ENCODE results near the gene CAV1. TPM values are rescaled to one million over a fixed set of nuclear protein-coding genes. Genes with fewer than 3 reads are reported as not detected.

Gene CAV1
- total RNA-seq, 1 experiment from 2014 or later: 20.2 TPM

DNA sequence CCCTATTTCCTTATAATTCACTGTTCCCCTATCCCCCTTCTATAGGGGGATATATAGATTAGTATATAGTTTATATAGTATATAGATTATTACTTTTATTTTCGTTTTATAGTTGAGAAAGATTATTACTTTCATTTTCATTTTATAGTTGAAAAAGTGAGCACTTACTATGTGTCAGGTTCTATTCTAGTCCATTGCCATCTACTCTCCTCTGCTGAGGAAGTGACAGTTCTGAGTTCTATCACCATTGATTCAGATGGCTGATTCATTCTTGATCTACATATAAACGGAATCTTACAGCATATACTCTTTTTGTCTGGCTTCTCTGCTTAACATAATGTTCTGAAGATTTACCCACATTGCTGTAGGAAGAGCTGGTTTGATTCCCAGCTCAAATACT, 46.0 kb upstream of the CAV1 start:
- TF ChIP-seq, protein P1, sequence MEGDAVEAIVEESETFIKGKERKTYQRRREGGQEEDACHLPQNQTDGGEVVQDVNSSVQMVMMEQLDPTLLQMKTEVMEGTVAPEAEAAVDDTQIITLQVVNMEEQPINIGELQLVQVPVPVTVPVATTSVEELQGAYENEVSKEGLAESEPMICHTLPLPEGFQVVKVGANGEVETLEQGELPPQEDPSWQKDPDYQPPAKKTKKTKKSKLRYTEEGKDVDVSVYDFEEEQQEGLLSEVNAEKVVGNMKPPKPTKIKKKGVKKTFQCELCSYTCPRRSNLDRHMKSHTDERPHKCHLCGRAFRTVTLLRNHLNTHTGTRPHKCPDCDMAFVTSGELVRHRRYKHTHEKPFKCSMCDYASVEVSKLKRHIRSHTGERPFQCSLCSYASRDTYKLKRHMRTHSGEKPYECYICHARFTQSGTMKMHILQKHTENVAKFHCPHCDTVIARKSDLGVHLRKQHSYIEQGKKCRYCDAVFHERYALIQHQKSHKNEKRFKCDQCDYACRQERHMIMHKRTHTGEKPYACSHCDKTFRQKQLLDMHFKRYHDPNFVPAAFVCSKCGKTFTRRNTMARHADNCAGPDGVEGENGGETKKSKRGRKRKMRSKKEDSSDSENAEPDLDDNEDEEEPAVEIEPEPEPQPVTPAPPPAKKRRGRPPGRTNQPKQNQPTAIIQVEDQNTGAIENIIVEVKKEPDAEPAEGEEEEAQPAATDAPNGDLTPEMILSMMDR (conservative IDR thresholded peaks at IDR 0.05): no peak
- Mint-ChIP-seq H3K4me3 (no peak overlapping the region), H3K36me3 (ENCODE audit: insufficient read depth in 1 of 3, low read depth in 3 of 3) (peaks cover 0 to 4% (median 4%) of the 10 kb centered on the region in 3 experiments; a peak in 3 of 7 replicates), H3K4me1 (no peaks in the 10 kb centered on the region), H3K27ac (no peak overlapping the region), H3K9me3 (peaks cover 6 to 10% of the 10 kb centered on the region in 2 experiments; a peak in 2 of 5 replicates), H3K27me3 (ENCODE audit: low read depth) (no peaks in the 10 kb centered on the region; the same call in 1 of the 2 replicates)
- Histone ChIP-seq H3K4me1 (ENCODE audit: insufficient read depth, low read length) (no peaks in the 10 kb centered on the region), H3K79me2 (ENCODE audit: insufficient read depth, low read length) (no peaks in the 10 kb centered on the region), H3K9ac (ENCODE audit: extremely low read depth, insufficient read length, low read length) (no peak overlapping the region), H4K91ac (ENCODE audit: insufficient read length, low read depth, low read length) (no peak overlapping the region), H4K8ac (replicated peaks; ENCODE audit: insufficient read length, low read depth, low read length) (no peak overlapping the region), H2BK15ac (ENCODE audit: low read depth, low read length) (no peak overlapping the region), H2AFZ (ENCODE audit: low read length) (no peak overlapping the region), H2BK120ac (ENCODE audit: low read depth, low read length, poor library complexity, severe bottlenecking) (no peak overlapping the region), H3T11ph (ENCODE audit: low read length) (no peak overlapping the region), H2BK20ac (ENCODE audit: low read depth, low read length, poor library complexity, severe bottlenecking) (no peak overlapping the region), H4K20me1 (ENCODE audit: control insufficient read depth, insufficient read depth, insufficient read length) (no peaks in the 10 kb centered on the region), H3K56ac (ENCODE audit: insufficient read length, low read depth, low read length) (no peak overlapping the region), H3K27ac (ENCODE audit: insufficient read length, low read depth, low read length) (no peak overlapping the region), H3K23ac (ENCODE audit: insufficient read length, low read depth, low read length) (no peak overlapping the region), H3K9me3 (ENCODE audit: control insufficient read depth, low read depth, low read length) (no peaks in the 10 kb centered on the region), H3K18ac (ENCODE audit: insufficient read length, low read depth, low read length) (no peak overlapping the region), H3K23me2 (ENCODE audit: insufficient read length, low read depth, low read length, poor library complexity, severe bottlenecking) (no peaks in the 10 kb centered on the region), H2BK12ac (ENCODE audit: insufficient read length, low read depth, low read length) (no peak overlapping the region), H4K5ac (ENCODE audit: insufficient read length, low read depth, low read length) (no peak overlapping the region), H3K4me2 (ENCODE audit: insufficient read depth, insufficient read length, low read length) (no peak overlapping the region), H2BK5ac (ENCODE audit: insufficient read length, low read length) (no peak overlapping the region), H2AK5ac (ENCODE audit: insufficient read length, low read length) (no peak overlapping the region), H3K79me1 (ENCODE audit: insufficient read depth, low read depth, low read length, poor library complexity, severe bottlenecking) (no peaks in the 10 kb centered on the region), H3K4ac (ENCODE audit: low read depth, low read length) (no peak overlapping the region), H3K14ac (ENCODE audit: insufficient read depth, low read length) (no peak overlapping the region), H3K27me3 (ENCODE audit: insufficient read depth, low read length) (no peaks in the 10 kb centered on the region)
- no CpG with 5 or more reads among the region's 2 CpGs for WGBS (ENCODE audit: extremely low coverage, insufficient read length, low lambda C conversion rate)
- DNase-seq: no peak

Data from H9 (cell line).